ENCODE results near the gene ZDHHC13.

ZDHHC13 gene

GRCh38 chr11:19076744-19077589, 40.0 kb upstream of the ZDHHC13 start:
- TF ChIP-seq, protein P1, sequence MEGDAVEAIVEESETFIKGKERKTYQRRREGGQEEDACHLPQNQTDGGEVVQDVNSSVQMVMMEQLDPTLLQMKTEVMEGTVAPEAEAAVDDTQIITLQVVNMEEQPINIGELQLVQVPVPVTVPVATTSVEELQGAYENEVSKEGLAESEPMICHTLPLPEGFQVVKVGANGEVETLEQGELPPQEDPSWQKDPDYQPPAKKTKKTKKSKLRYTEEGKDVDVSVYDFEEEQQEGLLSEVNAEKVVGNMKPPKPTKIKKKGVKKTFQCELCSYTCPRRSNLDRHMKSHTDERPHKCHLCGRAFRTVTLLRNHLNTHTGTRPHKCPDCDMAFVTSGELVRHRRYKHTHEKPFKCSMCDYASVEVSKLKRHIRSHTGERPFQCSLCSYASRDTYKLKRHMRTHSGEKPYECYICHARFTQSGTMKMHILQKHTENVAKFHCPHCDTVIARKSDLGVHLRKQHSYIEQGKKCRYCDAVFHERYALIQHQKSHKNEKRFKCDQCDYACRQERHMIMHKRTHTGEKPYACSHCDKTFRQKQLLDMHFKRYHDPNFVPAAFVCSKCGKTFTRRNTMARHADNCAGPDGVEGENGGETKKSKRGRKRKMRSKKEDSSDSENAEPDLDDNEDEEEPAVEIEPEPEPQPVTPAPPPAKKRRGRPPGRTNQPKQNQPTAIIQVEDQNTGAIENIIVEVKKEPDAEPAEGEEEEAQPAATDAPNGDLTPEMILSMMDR (IDR thresholded peaks at IDR 0.05; ENCODE audit: low read depth, low read length, missing control alignments): peak; percentile 98
- DNase-seq (ENCODE audit: low read depth): no peak
- no peak overlapping the region for H3K4me3 ChIP-seq (ENCODE audit: low read depth, low read length)
- in situ Hi-C loops (cut with HindIII; ENCODE audit: low sequenced_read_pairs): loop anchor here (10.0 kb wide), 1 partner anchor 468 kb away; no protein-coding TSS in a partner anchor

- TF ChIP-seq, protein P1 (IDR thresholded peaks at IDR 0.05; ENCODE audit: low read depth, low read length, missing control alignments): no peak
- no peak overlapping the region for H3K4me3 ChIP-seq (ENCODE audit: low read depth, low read length)
- DNase-seq (ENCODE audit: low read depth): no peak
- in situ Hi-C loops (cut with HindIII; ENCODE audit: low sequenced_read_pairs): loop anchor here (10.0 kb wide), 1 partner anchor 467 kb away; no protein-coding TSS in a partner anchor
Observed at GRCh38 chr11:19077965-19078364, 39.0 kb upstream of the ZDHHC13 start.

GRCh38 chr11:19079643-19080440, 37.1 kb upstream of the ZDHHC13 start:
- peak; percentile 81 for DNase-seq (ENCODE audit: low read depth)
- in situ Hi-C loops (cut with HindIII; ENCODE audit: low sequenced_read_pairs): loop anchor here (10.0 kb wide), 1 partner anchor 465 kb away; no protein-coding TSS in a partner anchor
- TF ChIP-seq, protein P1 (IDR thresholded peaks at IDR 0.05; ENCODE audit: low read depth, low read length, missing control alignments): no peak
- no peak overlapping the region for H3K4me3 ChIP-seq (ENCODE audit: low read depth, low read length)

DNA sequence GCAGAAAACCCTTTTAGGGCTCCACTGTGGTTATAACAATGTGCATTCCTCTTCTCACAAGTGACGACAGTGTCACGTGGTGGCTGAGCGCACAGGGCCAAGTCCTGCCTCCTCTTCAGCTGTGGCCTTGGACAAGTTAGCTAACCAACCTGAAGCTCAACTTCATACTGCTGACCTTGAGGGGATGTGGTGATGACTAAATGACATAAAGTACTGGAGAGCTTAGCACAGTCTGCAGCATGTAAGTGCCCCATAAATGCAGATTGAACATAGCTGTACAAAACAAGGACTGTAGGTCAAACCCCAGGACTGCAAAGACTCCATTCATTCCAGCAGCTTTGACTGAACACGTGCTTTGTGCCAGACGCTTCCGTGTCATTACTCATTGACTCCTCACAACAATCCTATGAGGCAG, 36.4 kb upstream of the ZDHHC13 start:
- in situ Hi-C loops (cut with HindIII; ENCODE audit: low sequenced_read_pairs): no loop called here
- DNase-seq (ENCODE audit: low read depth): peak; percentile 66
- no peak overlapping the region for H3K4me3 ChIP-seq (ENCODE audit: low read depth, low read length)
- TF ChIP-seq, protein P1 (IDR thresholded peaks at IDR 0.05; ENCODE audit: low read depth, low read length, missing control alignments): no peak

DNA sequence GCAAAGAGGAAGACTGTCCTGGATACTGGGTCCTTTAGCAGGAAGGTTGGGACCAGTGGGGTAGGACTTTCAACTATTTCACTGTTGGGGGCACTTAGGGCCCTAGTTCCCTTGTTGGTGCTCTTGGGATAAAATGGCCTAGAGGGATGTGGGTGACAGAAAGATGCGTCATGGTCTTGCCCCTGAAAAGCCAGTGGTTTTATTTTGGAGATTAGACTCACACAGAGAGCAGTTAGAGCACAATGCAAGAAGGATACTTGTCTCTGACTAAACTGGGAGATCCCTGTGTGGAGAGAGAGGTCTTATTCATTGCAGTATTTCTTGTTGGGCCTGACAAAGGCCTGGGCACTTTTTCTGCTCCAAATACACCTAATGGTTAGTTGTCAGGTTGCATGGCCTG, 33.8 kb upstream of the ZDHHC13 start:
- in situ Hi-C loops (cut with HindIII; ENCODE audit: low sequenced_read_pairs): no loop called here
- no peak overlapping the region for H3K4me3 ChIP-seq (ENCODE audit: low read depth, low read length)
- TF ChIP-seq, protein P1 (IDR thresholded peaks at IDR 0.05; ENCODE audit: low read depth, low read length, missing control alignments): no peak
- no peak for DNase-seq (ENCODE audit: low read depth)

DNA sequence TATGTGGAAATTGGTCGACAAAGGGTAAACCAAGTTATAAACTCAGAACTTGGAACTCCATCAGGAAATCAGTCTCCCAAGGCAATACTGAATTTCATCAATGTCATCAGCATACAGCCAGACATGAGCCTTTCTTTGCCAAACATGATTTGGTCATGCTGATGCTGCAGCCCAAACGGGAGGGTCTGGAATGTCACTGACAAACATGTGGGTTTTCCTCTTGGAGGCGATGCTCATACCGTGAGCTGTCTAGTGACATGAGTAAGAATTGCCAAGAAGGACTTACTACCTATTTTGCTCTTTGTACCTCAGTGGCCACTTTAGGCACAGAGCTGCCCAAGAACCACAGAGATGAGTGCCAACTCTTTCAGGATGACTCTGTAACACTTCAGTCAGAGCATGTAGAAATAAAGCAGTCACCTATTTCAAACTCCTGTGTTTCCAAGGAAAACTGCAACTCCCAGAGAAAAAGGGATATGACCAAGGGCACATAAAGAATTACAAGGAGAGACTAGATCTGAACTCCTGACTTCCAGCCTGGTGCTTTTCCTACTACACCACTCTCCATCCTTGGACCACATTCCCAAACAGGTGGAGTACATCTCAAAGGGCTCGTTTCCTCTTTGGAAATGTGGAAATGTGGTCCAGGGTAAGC, 32.2 kb upstream of the ZDHHC13 start:
- TF ChIP-seq, protein P1 (IDR thresholded peaks at IDR 0.05; ENCODE audit: low read depth, low read length, missing control alignments): no peak
- in situ Hi-C loops (cut with HindIII; ENCODE audit: low sequenced_read_pairs): no loop called here
- H3K4me3 ChIP-seq (ENCODE audit: low read depth, low read length): no peak overlapping the region
- no peak for DNase-seq (ENCODE audit: low read depth)
